HL-60 (cell line): ENCODE measurements around the gene DTNBP1.

ENCODE experiments used
- DNase-seq, 2 experiments: peaks; one replicate each; pipeline ENCODE4 v3.0.0-alpha.2; 2010 to 2020; ENCODE audit warnings: low read depth in 1 of 2, low spot score in 1 of 2
- H3K27ac ChIP-seq: fragments of 250-450 bp; sonication (Bioruptor Pico); replicated peaks from 2 replicates; pipeline ENCODE4 v1.5.1; 2020; ENCODE audit warnings: mild to moderate bottlenecking, moderate library complexity
- H3K27me3 ChIP-seq: fragments of 250-450 bp; sonication (Bioruptor Pico); 2 replicates; pipeline ENCODE4 v1.5.1; 2021; ENCODE audit warnings: mild to moderate bottlenecking, moderate library complexity; ENCODE audit not compliant: insufficient read depth, poor library complexity, severe bottlenecking
- H3K4me3 ChIP-seq: replicated peaks from 2 replicates; pipeline ENCODE4 v1.5.1; 2011; ENCODE audit warnings: mild to moderate bottlenecking, control low read depth, low read length; ENCODE audit not compliant: insufficient read depth
- GABPA ChIP-seq: IDR thresholded peaks from 2 replicates; pipeline ENCODE4 v1.6.1; 2012; ENCODE audit warnings: low read depth
- POLR2AphosphoS5 ChIP-seq: IDR thresholded peaks from 2 replicates; pipeline ENCODE4 v1.6.1; 2012; ENCODE audit warnings: low read depth
- SPI1 ChIP-seq: IDR thresholded peaks from 2 replicates; pipeline ENCODE4 v1.6.1; 2012; ENCODE audit warnings: low read depth, mild to moderate bottlenecking, borderline replicate concordance
- TF ChIP-seq, protein P1 (sequence below): IDR thresholded peaks from one replicate; pipeline ENCODE4 v1.5.1; 2011; ENCODE audit warnings: low read length, control low read depth, inconsistent platforms; ENCODE audit not compliant: insufficient read depth
- TF ChIP-seq, protein P2 (sequence below): IDR thresholded peaks from 2 replicates; pipeline ENCODE4 v1.6.1; 2012; ENCODE audit warnings: low read depth; ENCODE audit not compliant: insufficient replicate concordance

The DTNBP1 gene

DNA sequence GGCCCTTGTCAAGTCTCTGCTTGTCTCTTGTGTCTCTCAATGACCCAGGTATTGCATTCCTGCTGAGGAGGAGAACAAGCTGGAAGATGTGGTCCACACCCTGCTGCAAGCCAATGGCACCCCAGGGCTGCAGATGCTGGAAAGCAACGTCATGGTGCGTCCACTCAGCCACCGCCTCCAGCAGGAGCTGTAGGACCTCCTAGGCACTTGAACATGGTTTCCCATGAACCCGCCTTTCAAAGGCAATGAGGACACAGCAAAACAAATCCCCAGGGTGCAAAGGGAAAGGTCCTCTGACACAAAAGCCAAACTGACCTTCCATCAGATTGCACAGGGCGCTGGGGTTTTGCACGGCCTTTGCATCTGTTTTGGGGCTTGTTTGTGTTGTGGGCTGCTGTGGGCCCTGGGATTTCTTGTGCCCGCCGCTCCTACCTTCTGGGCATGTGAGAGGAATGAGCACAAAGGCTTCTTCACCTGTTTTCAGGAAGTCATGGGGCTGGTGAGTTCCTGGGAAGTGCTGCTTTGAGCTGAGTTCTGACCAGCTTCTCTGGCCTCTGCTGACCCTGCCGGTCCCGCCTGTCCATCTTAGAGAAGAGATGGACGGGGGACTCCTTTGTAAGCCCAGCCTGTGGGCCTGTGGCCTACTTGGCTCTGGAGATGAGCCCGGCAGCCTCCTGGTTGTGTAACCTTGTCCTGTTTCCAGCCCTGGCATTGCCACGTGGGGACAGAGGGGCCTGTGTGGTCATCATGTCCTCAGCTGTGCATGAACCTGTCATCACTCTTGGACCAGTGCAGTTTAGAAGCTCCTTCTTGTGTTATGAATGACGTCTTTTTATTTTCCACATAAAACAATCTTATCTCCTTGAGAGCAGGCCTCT lies 151.3 kb downstream of the DTNBP1 start:
- no peaks in the 10 kb centered on the region for H3K27me3 ChIP-seq
- H3K27ac ChIP-seq: no peak overlapping the region
- TF ChIP-seq SPI1: no peak
- TF ChIP-seq, protein P1, sequence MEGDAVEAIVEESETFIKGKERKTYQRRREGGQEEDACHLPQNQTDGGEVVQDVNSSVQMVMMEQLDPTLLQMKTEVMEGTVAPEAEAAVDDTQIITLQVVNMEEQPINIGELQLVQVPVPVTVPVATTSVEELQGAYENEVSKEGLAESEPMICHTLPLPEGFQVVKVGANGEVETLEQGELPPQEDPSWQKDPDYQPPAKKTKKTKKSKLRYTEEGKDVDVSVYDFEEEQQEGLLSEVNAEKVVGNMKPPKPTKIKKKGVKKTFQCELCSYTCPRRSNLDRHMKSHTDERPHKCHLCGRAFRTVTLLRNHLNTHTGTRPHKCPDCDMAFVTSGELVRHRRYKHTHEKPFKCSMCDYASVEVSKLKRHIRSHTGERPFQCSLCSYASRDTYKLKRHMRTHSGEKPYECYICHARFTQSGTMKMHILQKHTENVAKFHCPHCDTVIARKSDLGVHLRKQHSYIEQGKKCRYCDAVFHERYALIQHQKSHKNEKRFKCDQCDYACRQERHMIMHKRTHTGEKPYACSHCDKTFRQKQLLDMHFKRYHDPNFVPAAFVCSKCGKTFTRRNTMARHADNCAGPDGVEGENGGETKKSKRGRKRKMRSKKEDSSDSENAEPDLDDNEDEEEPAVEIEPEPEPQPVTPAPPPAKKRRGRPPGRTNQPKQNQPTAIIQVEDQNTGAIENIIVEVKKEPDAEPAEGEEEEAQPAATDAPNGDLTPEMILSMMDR: no peak
- TF ChIP-seq POLR2AphosphoS5: no peak
- no peak for TF ChIP-seq GABPA
- TF ChIP-seq, protein P2, sequence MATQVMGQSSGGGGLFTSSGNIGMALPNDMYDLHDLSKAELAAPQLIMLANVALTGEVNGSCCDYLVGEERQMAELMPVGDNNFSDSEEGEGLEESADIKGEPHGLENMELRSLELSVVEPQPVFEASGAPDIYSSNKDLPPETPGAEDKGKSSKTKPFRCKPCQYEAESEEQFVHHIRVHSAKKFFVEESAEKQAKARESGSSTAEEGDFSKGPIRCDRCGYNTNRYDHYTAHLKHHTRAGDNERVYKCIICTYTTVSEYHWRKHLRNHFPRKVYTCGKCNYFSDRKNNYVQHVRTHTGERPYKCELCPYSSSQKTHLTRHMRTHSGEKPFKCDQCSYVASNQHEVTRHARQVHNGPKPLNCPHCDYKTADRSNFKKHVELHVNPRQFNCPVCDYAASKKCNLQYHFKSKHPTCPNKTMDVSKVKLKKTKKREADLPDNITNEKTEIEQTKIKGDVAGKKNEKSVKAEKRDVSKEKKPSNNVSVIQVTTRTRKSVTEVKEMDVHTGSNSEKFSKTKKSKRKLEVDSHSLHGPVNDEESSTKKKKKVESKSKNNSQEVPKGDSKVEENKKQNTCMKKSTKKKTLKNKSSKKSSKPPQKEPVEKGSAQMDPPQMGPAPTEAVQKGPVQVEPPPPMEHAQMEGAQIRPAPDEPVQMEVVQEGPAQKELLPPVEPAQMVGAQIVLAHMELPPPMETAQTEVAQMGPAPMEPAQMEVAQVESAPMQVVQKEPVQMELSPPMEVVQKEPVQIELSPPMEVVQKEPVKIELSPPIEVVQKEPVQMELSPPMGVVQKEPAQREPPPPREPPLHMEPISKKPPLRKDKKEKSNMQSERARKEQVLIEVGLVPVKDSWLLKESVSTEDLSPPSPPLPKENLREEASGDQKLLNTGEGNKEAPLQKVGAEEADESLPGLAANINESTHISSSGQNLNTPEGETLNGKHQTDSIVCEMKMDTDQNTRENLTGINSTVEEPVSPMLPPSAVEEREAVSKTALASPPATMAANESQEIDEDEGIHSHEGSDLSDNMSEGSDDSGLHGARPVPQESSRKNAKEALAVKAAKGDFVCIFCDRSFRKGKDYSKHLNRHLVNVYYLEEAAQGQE: no peak
- H3K4me3 ChIP-seq: no peak overlapping the region
- DNase-seq: no peak

DNA sequence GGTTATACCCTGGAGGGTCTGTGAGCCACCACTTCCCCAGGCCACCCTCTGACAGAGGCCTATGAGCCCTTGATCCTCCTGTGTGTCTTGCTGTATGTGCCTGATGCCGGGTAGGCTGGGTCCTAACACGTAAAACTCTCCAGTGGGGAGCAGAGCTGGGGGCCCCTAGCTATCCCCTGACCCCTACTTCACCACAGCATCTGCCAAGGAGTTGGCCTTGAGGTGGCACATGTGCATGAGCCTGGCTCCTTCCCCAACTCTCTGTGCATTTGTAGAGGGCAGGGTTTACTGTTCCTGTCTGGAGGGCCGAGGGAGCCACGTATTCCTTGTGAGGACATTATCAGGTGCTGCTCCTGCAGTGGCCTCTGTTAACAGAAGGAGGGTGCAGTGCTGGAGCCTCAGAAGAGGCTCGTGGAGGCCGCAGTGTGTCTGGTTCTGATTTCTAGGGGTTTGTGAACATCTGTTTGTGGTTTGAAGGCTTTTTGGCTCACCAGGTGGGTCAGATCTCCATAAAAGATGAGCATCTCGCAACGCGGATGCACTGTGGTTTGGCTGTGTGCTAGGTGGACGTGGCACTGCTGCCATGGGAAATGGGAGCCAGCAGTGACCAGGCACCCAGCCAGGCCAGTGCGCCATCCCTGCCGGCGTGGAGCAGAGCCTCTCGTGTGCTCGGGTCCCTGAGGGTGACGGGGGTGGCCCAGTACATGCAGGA lies 152.1 kb downstream of the DTNBP1 start:
- no peak for DNase-seq
- TF ChIP-seq POLR2AphosphoS5 (no peak), SPI1 (no peak), GABPA (no peak)
- TF ChIP-seq, protein P2: no peak
- TF ChIP-seq, protein P1: no peak
- Histone ChIP-seq H3K4me3 (no peak overlapping the region), H3K27me3 (no peaks in the 10 kb centered on the region), H3K27ac (no peak overlapping the region)

DNA sequence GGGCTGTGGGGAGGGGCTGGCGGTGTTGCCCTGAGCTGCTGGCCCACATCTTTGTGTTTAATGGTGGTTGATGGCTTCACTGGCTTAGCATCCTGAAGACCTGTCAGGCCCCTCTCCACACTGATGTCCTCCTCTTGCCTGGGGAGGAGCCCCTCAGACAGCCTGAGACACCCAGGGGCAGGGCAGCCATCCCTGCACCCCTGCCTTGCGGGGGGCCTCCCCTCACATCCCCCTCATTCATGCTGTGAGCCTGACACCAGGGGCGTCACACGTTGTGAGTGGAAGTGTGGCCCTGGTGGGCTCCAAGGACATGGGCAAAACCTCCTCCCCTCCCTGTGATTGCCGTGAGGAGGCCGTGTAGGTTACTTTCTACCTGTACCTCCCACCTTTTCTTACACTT lies 152.7 kb downstream of the DTNBP1 start:
- TF ChIP-seq, protein P1: no peak
- TF ChIP-seq POLR2AphosphoS5 (no peak), SPI1 (no peak), GABPA (no peak)
- TF ChIP-seq, protein P2: no peak
- no peaks in the 10 kb centered on the region for H3K27me3 ChIP-seq
- H3K27ac ChIP-seq: no peak overlapping the region
- H3K4me3 ChIP-seq: no peak overlapping the region
- DNase-seq: no peak
